HuH-7 (cell line): ENCODE results near the gene IL2RA.
"Not testable (repeated sequence)": the region's sequence is repeated elsewhere in the genome, so short reads cannot be mapped to it uniquely, and the experiment has no call there.

Experiments used
- DNase-seq: peaks from one replicate; pipeline ENCODE4 v3.0.0; 2011; ENCODE audit warnings: low spot score

The IL2RA gene

GRCh38 chr10:5983774-5984173 lies 78.4 kb downstream of the IL2RA start:
- DNase-seq: no peak

GRCh38 chr10:5981529-5981928 lies 80.6 kb downstream of the IL2RA start:
- no peak for DNase-seq

GRCh38 chr10:5978230-5978489 lies 84.0 kb downstream of the IL2RA start:
- DNase-seq: no peak

GRCh38 chr10:5977471-5978229 lies 84.5 kb downstream of the IL2RA start, which contains the start of gene IL15RA:
Gene IL15RA (minus strand): TSS chr10:5977543. CDS start chr10:5977492, 51 bp downstream.
- peak; percentile 82 for DNase-seq

- peak; percentile 47 for DNase-seq
Measured at GRCh38 chr10:5976512-5977470, 85.4 kb downstream of the IL2RA start.

- DNase-seq: no peak
Measured at GRCh38 chr10:5975641-5976473, 86.3 kb downstream of the IL2RA start.

- no peak for DNase-seq
Measured at GRCh38 chr10:5973069-5973468, 89.1 kb downstream of the IL2RA start.

GRCh38 chr10:5971886-5972285 lies 90.3 kb downstream of the IL2RA start:
- no peak for DNase-seq

- no peak for DNase-seq
Measured at GRCh38 chr10:5971315-5971832, 90.8 kb downstream of the IL2RA start.

GRCh38 chr10:5970527-5970926 lies 91.6 kb downstream of the IL2RA start:
- no peak for DNase-seq

- DNase-seq: no peak
Measured at GRCh38 chr10:5970066-5970465, 92.1 kb downstream of the IL2RA start.

GRCh38 chr10:5968681-5969453 lies 93.3 kb downstream of the IL2RA start:
- peak; percentile 73 for DNase-seq

- DNase-seq: no peak
Measured at GRCh38 chr10:5968037-5968680, 94.0 kb downstream of the IL2RA start.

GRCh38 chr10:5965266-5965665 lies 96.9 kb downstream of the IL2RA start:
- no peak for DNase-seq

GRCh38 chr10:5964736-5965135 lies 97.4 kb downstream of the IL2RA start:
- no peak for DNase-seq

- DNase-seq: no peak
Measured at GRCh38 chr10:5963591-5963990, 98.6 kb downstream of the IL2RA start.

- no peak for DNase-seq
Measured at GRCh38 chr10:5963071-5963470, 99.1 kb downstream of the IL2RA start.

- not testable (repeated sequence) for DNase-seq
Measured at GRCh38 chr10:5962358-5962940, 99.7 kb downstream of the IL2RA start.

GRCh38 chr10:5961405-5962100 lies 100.6 kb downstream of the IL2RA start:
- no peak for DNase-seq

GRCh38 chr10:5960973-5961275 lies 101.2 kb downstream of the IL2RA start:
- not testable (repeated sequence) for DNase-seq
